G401 (cell line): ENCODE measurements around the gene SRPRB. TPM values are rescaled to one million over a fixed set of nuclear protein-coding genes. Genes with fewer than 3 reads are reported as not detected.
"Not testable (repeated sequence)": the region's sequence is repeated elsewhere in the genome, so short reads cannot be mapped to it uniquely, and the experiment has no call there.

Experiments
- DNase-seq: peaks from one replicate; pipeline ENCODE4 v3.0.0-alpha.2; 2015; ENCODE audit warnings: low spot score
- in situ Hi-C: cut with HindIII; loops from 2 replicates; pipeline ENCODE4 v1.10.0; 2016; ENCODE audit warnings: low sequenced_read_pairs, mixed read lengths
- total RNA-seq: library from RNA; depleted of rRNA; stranded (reverse); fragments of >200 nt; shearing (Covaris generic); gene quantifications from 2 replicates; pipeline ENCODE4 v1.2.3, GENCODE V29; 2014

The SRPRB gene
- total RNA-seq, 1 experiment from 2014 or later: 75.9 TPM

DNA sequence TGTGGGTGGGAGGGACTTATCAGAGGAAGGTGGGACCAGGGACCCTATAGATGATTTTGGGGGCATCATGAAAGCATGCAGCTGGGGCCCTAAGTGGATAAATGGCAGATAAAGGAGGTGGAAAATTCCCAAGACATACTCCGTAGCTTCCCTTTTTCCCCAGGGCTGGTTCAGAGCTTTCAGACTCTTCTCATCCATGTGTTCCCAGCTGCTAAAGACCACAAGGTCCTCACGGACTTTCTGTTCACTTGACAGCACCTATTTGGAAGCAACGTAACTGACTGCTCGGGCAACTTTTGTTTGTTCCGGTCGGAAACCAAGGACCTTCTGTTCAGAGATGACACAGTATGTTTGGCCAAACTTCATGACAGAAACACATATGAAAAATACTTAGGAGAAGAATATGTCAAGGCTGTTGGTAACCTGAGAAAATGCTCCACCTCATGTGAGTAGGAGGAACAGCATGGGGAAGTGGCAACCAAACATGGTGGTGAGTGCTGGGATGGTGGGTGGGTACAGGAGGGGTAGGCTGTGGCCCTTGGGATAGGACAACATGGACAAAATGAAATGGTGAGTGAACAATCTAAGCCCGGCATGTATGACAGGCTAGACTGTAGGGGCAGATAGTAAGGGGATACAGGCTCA, 28.7 kb upstream of the SRPRB start:
- no peak for DNase-seq
- in situ Hi-C loops: no loop called here

DNA sequence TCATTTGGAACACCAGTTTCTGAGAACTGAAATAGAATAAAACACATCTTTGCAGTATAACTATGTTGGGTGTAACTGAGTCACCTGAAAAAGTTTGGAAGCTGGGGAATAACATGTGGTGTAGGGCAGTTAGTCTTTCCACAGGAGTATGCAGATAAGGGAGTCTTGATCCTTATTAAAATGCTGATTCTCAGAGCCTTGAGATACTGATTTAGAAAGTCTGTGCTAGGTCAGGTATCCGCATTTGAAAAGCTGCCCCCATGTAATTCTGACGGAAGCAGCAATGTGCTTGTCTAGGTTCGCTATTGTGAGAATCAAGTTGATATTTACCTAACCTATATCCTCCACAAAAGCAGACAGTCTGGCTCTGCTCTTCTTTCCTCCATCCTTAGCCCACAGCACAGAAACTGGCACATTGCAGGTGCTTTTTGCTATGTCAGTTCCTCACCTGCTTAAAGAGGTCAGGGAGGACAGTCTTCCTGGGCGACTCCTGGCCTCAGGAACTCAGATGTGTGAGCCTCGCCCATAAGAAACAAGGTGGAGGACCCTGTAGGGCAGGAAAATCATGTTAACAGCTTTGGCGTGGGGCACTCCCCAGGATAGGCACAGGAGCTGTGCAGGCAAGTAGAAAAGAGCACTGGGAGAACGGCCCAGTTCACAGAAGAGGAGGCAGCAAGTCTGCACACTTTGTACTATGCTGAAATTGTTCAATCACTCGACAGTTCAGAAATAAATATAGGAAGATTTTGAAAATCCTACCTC, 27.6 kb upstream of the SRPRB start:
- in situ Hi-C loops: no loop called here
- DNase-seq: no peak

DNA sequence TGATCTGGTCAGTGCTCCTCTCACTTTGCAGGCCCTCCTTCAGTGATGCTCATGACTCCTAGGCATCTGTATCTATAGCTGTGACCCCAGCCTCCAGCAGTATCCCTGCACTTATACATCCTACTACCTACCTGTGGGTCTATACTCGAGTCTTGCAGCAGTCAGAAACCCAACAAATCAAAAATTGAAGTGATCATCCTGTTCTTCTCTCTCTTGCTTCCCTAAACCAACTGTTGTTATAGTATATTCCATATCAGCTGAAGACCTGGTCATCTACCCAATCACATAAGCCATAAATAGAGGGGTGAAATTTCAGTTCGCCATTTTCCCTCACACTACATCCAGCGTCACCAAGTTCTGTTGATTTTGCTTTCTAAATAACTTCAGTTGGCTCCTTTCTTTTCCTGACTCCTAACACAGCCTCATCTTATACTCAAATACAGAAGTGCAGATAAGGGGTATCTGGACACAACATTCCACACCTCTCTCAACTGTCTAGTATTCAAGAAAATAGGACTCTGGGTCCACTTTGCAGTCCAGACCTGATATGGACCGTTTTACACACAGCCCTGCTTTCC, 25.9 kb upstream of the SRPRB start:
- in situ Hi-C loops: no loop called here
- DNase-seq: no peak

DNA sequence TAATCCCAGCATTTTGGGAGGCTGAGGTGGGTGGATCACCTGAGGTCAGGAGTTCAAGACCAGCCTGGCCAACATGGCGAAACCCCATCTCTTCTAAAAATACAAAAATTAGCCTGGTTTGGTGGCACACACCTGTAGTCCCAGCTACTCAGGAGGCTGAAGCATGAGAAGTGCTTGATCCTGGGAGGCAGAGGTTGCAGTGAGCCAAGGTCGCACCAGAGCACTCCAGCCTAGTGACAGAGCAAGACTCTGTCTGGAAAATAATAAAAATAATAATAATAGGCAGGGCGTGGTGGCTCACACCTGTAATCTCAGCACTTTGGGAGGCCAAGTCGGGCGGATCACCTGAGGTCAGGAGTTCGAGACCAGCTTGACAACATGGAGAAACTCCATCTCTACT, 24.9 kb upstream of the SRPRB start:
- DNase-seq, in situ Hi-C loops: not testable (repeated sequence)

DNA sequence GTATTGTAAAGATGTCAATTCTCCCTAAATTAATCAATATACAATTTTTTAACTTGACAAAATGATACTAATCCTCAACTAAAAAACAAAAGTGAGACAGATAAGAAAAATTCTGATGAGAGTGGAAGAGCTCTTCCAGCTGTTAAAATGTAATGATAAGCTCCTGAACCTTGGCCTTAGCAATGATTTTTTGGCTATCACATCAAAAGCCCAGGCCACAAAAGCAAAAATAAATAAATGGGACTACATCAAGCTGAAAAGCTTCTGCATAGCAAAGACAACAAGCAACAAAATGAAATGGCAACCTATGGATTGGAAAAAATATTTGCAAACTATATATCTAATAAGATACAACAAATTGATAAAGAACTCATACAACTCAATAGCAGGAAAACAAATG, 24.0 kb upstream of the SRPRB start:
- in situ Hi-C loops: no loop called here

DNA sequence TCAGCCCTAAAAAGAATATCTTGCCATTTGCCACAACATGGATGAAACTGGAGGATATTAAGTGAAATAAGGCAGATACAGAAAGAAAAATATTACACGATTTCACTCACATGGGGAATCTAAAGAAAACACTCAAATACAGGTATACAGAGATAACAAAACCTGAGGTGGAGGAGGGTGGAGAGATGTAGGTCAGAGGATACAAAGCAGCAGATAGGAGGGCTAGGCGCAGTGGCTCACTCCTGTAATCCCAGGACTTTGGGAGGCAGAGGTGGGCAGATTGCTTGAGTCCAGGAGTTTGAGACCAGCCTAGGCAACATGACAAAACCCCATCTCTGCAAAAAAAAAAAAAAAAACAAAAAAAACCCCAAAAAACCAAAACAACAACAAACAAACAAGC, 23.2 kb upstream of the SRPRB start:
- DNase-seq: no peak
- in situ Hi-C loops: no loop called here

More for the DNA sequence above, 24.0 kb upstream of the SRPRB start:
- DNase-seq: no peak

DNA sequence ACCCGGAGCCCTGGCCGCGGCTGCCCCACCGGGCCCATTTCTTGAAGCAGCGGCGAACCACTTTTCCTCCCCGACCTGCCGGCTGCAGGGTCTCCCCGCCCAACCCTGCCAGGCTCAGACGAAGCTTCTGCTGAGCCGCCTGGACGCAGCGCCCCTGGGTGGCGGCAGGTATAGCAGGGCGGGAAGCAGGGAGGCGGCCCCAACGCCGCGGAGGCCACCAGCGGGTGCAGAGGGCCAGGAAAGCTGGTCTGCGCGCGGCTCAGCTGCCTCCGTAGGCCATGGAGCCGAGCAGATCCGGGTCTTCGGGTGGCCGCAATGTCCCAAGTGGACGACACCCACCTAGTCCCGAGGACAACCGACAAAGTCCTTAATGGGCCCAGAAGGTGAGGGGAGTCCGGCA, 21.9 kb upstream of the SRPRB start:
- no peak for DNase-seq
- in situ Hi-C loops: no loop called here

DNA sequence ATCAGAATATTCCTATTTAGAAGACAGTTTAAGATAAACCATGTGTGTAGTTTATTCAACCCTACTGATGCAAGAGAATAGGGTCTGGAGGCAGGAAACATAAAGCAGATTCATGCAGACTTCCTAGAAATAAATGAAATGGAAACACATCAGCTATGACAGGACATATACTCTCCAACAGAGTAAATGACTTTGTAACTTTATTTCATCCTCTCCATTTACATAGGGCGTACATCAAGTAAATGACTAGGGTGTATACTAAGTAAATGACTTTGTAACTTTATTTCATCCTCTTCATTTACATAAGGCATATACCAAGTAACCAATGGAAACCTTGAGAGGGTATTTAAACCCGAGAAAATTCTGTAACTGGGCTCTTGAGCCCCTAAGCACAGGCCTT, 17.6 kb upstream of the SRPRB start:
- in situ Hi-C loops: no loop called here
- no peak for DNase-seq

DNA sequence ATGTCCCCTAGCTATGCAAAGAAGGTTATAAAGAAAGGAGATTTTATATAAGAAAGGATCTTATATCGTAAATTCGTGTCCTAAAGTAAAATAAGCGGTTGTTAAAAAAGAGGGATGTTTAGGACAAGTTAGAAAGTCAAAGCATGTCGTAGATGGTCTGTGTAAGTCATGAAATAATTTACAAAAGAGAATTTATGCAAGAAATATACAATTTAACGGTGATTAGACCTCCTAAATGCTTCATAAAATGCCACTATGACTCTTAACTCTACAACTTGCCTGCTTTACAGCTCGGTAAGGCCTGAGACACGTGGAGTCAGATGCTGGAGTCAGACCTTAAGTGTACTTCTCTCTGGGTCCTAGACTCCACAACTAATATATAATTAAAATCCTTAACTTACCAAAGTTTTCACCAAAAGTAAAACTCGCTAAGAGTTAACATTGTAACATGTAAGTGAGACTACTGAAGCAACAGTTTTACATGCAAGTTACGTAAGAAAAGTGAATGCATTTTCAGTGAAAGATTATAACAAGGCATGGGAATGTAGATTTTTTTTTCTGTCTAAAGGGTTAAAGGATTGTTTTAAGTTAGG, 13.3 kb upstream of the SRPRB start:
- in situ Hi-C loops: no loop called here
- no peak for DNase-seq

DNA sequence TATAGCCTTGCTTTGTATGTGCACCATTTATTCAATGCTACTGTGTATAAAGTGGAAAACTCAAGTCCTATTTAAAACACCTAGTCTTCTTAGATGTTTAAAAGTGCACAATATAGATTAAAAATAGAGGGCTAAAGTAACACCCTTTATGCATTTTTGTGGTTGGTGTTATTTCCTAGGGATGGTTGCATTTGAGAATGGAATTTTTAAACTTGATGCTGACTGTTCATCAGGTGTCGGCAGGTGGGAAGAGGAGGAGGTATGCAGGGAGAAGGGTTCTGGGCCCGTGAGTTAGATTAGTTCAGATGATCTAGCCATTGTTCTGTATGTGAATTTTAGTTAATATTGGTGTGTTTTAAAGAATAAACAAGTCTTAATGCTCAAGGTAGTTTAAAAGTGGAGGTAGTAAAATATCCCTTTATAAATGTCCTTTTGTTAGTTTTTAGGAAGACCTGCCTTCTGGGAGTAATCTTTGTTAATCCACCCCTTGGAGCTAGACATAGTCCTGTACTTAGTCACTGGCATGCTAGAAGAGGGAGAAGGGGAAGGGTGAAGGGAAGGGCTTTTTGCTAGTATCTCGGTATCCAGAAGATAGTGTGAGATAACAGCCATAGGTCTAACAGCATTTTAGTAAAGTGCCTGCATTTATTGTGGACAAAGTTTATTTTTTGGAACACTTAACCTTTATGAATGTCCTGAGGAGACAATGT, 8.1 kb upstream of the SRPRB start:
- in situ Hi-C loops: no loop called here
- no peak for DNase-seq

DNA sequence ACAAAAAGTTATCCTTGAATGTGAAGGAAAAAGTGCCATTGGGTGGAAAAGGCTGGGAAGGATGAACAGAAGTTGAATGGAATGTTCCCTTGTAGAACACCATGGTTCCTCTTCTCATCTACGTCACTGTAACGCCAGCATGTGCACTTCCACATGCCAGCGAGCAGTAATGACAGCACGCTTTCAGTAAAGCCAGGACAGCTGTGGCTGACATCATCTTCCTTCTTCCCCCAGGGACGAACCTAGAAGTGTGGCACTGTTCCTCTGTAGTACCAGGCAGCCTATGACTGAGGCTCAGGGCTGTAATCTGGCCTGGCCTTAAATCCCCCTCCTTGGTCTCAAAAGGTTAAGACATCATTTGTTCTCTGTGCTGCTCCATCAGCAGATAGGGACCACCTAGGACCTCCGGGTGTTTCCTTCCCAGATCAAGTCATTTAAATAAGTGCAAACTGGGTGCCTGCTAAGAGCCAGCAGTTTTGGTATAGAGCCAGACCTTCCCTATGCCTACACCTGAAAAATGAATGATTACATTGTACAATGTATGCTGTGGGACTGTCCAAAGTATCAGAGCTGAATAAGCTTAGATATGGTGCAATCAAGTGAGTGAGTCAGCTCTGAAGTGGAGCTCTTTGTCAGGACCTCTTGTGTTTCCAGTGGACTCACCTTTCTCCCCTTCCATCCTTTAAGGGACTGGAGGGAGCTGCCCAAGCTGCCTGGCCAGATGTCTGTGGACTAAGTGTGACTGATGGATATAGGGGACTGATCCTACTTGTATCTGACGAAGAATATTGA, 5.6 kb upstream of the SRPRB start:
- no peak for DNase-seq
- in situ Hi-C loops: no loop called here

DNA sequence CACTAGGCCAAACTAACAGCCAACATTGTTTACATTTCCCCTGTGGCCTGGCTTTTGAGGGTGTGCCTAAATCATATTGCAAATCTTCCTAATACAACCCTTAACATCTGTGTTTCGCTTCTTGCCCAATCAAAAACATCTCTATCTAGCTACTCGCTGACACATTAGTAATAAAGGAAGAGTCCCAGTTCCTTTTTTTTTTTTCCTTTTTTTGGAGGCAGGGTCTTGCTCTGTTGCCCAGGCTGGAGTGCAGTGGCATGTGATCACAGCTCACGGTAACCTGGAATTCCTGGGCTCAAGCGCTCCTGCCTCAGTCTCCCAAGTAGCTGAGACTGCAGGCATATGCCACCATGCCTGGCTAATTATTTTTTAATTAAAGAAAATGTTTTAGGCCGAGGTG, 2.1 kb upstream of the SRPRB start:
- DNase-seq: no peak
- in situ Hi-C loops: no loop called here

DNA sequence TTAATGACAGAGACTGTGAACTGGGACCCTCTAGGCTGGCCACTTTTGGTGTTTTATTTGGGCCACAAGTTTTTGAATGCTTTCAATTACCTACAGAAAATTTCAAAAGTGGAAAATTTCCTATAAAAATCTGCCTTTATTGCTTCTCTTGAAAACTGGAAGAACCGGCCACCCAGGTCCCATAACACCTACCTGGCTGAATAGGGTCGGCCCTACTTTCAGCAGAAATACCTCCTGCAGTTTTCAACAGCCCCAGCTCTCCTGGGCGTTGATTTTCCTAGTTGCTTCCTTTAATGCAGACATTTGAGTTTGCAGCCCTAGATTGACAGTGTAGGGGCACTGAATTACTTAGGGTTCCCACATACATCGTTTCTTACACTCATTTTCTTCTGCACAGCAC, 719 bp upstream of the SRPRB start:
- in situ Hi-C loops: no loop called here
- DNase-seq: no peak

DNA sequence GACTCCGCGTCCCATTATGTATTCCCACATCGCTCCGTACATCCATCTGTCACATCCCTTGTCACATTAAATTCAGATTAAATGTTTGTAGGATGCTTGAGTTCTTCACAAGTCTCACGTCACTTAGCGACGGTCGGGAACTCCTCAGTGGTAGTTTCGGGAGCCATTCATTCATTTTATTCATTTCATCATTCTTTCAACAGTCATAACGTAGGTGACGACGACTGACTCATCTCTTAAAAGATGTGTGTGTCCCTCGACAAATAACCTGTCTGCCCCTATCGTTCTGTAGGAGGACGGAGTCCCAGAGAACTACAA, 272 bp upstream of the SRPRB start:
- DNase-seq: no peak
- in situ Hi-C loops: no loop called here

DNA sequence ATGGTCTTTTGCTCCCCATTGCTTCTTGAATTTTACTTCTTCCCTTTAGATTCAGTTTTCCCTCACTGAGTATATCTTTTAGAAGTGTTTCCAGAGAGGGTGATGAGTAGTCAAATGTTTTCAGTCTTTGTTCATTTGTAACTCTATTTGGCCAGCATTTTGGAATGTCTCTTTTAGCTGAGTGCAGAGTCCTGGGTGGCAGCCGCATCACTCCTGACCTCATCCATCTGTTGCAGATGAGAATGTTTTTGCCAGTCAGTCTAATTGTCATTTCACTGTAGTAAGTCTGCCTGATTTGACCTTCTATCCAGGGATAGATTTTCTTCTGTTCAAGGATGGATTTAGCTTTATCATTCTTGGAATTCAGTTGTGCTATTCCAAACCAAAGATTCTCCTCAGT, 7.3 kb downstream of the SRPRB start:
- in situ Hi-C loops: no loop called here

DNA sequence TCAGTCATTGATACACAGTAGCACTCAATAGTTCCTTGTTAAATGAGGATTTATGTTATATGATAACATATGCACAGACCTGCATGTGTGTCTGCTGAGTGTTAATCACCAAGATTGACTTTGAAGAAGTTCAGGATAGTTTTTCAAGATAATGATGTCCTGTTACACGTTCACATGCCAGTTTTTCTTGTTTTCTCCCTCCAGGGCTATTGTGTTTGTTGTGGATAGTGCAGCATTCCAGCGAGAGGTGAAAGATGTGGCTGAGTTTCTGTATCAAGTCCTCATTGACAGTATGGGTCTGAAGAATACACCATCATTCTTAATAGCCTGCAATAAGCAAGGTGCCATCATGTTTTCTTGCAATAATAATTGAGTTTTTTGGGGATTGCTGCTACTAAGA, 9.8 kb downstream of the SRPRB start:
- in situ Hi-C loops: no loop called here
- no peak for DNase-seq

More for the DNA sequence above, 7.3 kb downstream of the SRPRB start:
- peak; percentile 22 for DNase-seq

DNA sequence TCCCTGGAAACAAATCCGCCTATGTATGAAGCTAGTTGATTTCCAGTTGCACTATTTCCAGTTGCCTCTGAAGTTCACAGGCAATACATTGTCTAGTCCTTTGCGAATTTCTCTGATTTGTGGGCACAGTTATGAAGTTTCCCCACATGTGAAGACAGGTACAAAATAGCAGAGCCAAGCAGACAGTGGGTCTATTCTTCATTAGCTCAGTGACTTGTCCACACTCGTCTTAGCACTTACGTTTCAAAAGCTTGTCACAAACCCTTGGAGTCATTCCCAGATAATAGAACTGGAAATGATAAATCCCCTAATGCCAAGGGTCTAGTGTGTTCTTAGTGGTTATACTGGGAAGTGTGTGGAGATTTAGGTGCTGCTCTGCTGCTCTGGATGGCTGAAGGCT, 14.5 kb downstream of the SRPRB start:
- DNase-seq: no peak
- in situ Hi-C loops: no loop called here

DNA sequence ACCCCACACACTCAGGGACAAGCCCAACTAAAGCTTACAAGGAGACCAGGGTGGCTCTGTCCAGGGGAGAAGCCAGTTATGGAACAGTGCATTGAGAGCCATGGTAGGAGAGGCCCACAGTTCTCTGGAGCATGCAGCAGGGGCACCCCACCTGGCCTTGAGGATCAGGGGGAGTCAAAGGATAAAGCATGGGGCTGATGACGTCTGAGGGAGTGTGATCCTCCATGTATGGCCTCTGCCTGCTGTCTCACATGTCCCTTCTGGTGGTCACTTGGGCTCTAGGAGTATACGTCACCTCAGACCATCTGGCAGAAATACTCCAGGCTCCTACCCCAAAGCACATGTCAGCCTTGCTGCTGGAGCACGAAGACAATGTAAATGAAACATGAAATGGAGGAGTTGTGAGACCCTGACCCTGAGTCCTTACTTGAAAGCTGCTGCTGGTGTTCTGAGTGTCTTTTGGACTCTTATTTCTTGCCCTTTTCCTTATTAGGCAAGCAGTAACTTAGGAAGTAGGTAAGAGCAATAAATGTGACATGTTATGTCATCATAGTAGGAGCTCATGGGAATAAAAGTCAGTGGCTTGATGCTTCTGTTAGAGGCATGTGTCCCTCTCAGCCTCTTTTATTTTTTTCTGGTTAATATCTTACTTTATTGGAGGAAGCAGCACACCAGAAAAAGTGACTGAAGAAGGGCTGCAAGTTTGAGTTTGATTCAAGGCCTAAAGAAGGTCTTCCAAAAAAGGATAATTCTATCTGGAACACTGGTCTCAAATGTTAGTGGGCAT, 15.5 kb downstream of the SRPRB start:
- in situ Hi-C loops: no loop called here
- DNase-seq: no peak
